Left lung (tissue), 10 donors: ENCODE results near the gene VCAN. TPM values are rescaled to one million over a fixed set of nuclear protein-coding genes. Genes with fewer than 3 reads are reported as not detected.

Experiments used
- ATAC-seq: fragments of 200-7000 bp; cut with Tn5 transposase; one replicate; pipeline ENCODE4 v1.9.1; 2020; ENCODE audit warnings: moderate library complexity
- DNase-seq, 4 donors: peaks; one replicate each; pipeline ENCODE4 v3.0.0-alpha.2; 2013 to 2020
- H3K27ac ChIP-seq, 2 donors: fragments of 200-600 bp; sonication (generic) in 1 of 2; one replicate each; pipeline versions ENCODE4 v1.5.0 to v1.8.0; 2020 to 2021
- H3K27me3 ChIP-seq, 2 donors: fragments of 200-600 bp; sonication (generic) in 1 of 2; one replicate each; pipeline versions ENCODE4 v1.5.0 to v1.8.0; 2020 to 2021
- H3K36me3 ChIP-seq, 2 donors: fragments of 200-600 bp; sonication (generic) in 1 of 2; one replicate each; pipeline versions ENCODE4 v1.5.0 to v1.8.0; 2020 to 2021
- H3K4me1 ChIP-seq, 2 donors: fragments of 200-600 bp; one replicate each; pipeline ENCODE4 v1.8.0; 2021
- H3K4me3 ChIP-seq, 2 donors: fragments of 200-600 bp; sonication (generic) in 1 of 2; one replicate each; pipeline versions ENCODE4 v1.5.0 to v1.8.0; 2020 to 2021; ENCODE audit warnings: mild to moderate bottlenecking in 1 of 2
- H3K9me3 ChIP-seq, 2 donors: fragments of 200-600 bp; sonication (generic) in 1 of 2; one replicate each; pipeline versions ENCODE4 v1.5.0 to v1.8.0; 2020 to 2021
- intact Hi-C, 2 donors: fragments of 100-400 bp; cut with DNase I; formaldehyde crosslinking; loops; one replicate each; pipeline versions ENCODE4 v1.11.2 to v1.14.2; 2022
- polyA plus RNA-seq, 6 donors: library from polyadenylated mRNA; unstranded; fragments of 120-200 nt; gene quantifications; one replicate each; pipeline ENCODE4 v1.2.1, GENCODE V29; 2013; ENCODE audit not compliant: insufficient read length in 6 of 6
- total RNA-seq, 2 donors: library from RNA; stranded (reverse); fragmentation: NEBNext Ultra II Directional; extraction: Animal tissue kit (Norgen Biotek cat#: 25700); gene quantifications; one replicate each; pipeline ENCODE4 v1.2.1, GENCODE V29; 2021
- TF ChIP-seq, protein P1 (sequence below), 2 donors: fragments of 200-600 bp; sonication (generic) in 1 of 2; IDR thresholded peaks; one replicate each; pipeline versions ENCODE4 v1.5.0 to v1.8.0; 2021; ENCODE audit warnings: antibody characterized with exemption in 2 of 2
- donor health status: DM: no; HTN: yes; CAD: no.
- donor health status: DM: no; HTN: no; CAD: no.

The VCAN gene
- total and polyA plus RNA-seq, 8 donors: 217 to 598 (median 513) TPM

DNA sequence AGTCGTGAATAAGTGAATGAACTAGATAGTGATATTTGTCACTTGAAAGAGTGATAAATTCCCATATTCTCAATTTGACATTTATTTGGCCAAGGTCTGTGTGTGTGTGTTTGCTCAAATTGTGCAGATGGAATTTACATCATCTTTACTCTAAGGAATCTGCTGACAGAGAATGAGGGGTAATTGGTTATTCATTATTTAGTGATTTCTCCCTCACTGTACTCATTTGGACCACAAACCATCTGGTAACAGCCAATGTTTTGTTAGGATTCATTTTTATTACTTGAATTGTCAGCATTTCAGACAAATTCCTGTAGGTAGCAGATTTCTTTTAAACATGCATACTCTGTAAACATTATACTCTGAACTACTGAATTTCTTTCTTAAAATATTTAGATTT, 15.6 kb downstream of the VCAN start:
- intact Hi-C loops: no loop called here
- TF ChIP-seq, protein P1, sequence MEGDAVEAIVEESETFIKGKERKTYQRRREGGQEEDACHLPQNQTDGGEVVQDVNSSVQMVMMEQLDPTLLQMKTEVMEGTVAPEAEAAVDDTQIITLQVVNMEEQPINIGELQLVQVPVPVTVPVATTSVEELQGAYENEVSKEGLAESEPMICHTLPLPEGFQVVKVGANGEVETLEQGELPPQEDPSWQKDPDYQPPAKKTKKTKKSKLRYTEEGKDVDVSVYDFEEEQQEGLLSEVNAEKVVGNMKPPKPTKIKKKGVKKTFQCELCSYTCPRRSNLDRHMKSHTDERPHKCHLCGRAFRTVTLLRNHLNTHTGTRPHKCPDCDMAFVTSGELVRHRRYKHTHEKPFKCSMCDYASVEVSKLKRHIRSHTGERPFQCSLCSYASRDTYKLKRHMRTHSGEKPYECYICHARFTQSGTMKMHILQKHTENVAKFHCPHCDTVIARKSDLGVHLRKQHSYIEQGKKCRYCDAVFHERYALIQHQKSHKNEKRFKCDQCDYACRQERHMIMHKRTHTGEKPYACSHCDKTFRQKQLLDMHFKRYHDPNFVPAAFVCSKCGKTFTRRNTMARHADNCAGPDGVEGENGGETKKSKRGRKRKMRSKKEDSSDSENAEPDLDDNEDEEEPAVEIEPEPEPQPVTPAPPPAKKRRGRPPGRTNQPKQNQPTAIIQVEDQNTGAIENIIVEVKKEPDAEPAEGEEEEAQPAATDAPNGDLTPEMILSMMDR (IDR thresholded peaks at IDR 0.05): no peak
- DNase-seq (no peak), ATAC-seq (no peak)
- Histone ChIP-seq H3K9me3 (no peaks in the 10 kb centered on the region), H3K27ac (no peak overlapping the region), H3K4me1 (peaks cover 0 to 5% of the 10 kb centered on the region in 2 donors), H3K27me3 (no peaks in the 10 kb centered on the region), H3K36me3 (peaks cover 0 to 29% of the 10 kb centered on the region in 2 donors), H3K4me3 (no peak overlapping the region)

- H3K4me3 ChIP-seq: no peak overlapping the region
- ATAC-seq (no peak), DNase-seq (no peak)
- peaks cover 0 to 39% of the 10 kb centered on the region in 2 donors for H3K36me3 ChIP-seq
- no peak overlapping the region for H3K27ac ChIP-seq
- H3K9me3 ChIP-seq: no peaks in the 10 kb centered on the region
- TF ChIP-seq, protein P1 (IDR thresholded peaks at IDR 0.05): no peak
- H3K4me1 ChIP-seq: no peaks in the 10 kb centered on the region
- no peaks in the 10 kb centered on the region for H3K27me3 ChIP-seq
- intact Hi-C loops: no loop called here
Measured at GRCh38 chr5:83488271-83488670, 16.7 kb downstream of the VCAN start.

GRCh38 chr5:83488821-83489220, 17.3 kb downstream of the VCAN start:
- TF ChIP-seq, protein P1 (IDR thresholded peaks at IDR 0.05): no peak
- no peak for ATAC-seq
- no peak for DNase-seq
- no peaks in the 10 kb centered on the region for H3K9me3 ChIP-seq
- peaks cover 0 to 41% of the 10 kb centered on the region in 2 donors for H3K36me3 ChIP-seq
- H3K27ac ChIP-seq: no peak overlapping the region
- no peaks in the 10 kb centered on the region for H3K4me1 ChIP-seq
- no peaks in the 10 kb centered on the region for H3K27me3 ChIP-seq
- no peak overlapping the region for H3K4me3 ChIP-seq
- intact Hi-C loops: no loop called here

DNA sequence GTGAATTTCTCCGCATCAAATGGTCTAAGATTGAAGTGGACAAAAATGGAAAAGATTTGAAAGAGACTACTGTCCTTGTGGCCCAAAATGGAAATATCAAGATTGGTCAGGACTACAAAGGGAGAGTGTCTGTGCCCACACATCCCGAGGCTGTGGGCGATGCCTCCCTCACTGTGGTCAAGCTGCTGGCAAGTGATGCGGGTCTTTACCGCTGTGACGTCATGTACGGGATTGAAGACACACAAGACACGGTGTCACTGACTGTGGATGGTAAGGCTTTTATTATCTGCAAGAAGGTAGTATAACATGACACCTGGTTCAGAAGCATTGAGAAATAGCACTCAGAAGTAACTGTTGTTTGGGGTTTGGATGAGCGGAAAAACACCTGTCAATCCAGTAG, 18.7 kb downstream of the VCAN start:
- ATAC-seq (no peak), DNase-seq (peak in 1 of 4 donors; percentile 41)
- no peak overlapping the region for H3K27ac ChIP-seq
- no peaks in the 10 kb centered on the region for H3K4me1 ChIP-seq
- no peaks in the 10 kb centered on the region for H3K27me3 ChIP-seq
- intact Hi-C loops: no loop called here
- H3K9me3 ChIP-seq: no peaks in the 10 kb centered on the region
- peaks cover 0 to 38% of the 10 kb centered on the region in 2 donors for H3K36me3 ChIP-seq
- TF ChIP-seq, protein P1 (IDR thresholded peaks at IDR 0.05): no peak
- H3K4me3 ChIP-seq: no peak overlapping the region

GRCh38 chr5:83492331-83492730, 20.8 kb downstream of the VCAN start:
- DNase-seq (no peak), ATAC-seq (peak; percentile 60)
- Histone ChIP-seq H3K27me3 (no peaks in the 10 kb centered on the region), H3K9me3 (no peaks in the 10 kb centered on the region), H3K4me3 (no peak overlapping the region), H3K36me3 (peaks cover 0 to 42% of the 10 kb centered on the region in 2 donors), H3K4me1 (no peaks in the 10 kb centered on the region), H3K27ac (no peak overlapping the region)
- TF ChIP-seq, protein P1 (IDR thresholded peaks at IDR 0.05): no peak
- intact Hi-C loops: no loop called here
